A549 treated with Hydrocortisone at 1 μM for 4 hours (cell line): ENCODE results near the gene ZNF276. TPM values are rescaled to one million over a fixed set of nuclear protein-coding genes. Genes with fewer than 3 reads are reported as not detected.

Source experiments
- total RNA-seq: library from RNA; stranded (reverse); fragments of 200-300 nt; extraction: Qiagen RNA extraction; gene quantifications from 5 replicates; pipeline ENCODE4 v1.2.3, GENCODE V29; 2022

Gene ZNF276, protein sequence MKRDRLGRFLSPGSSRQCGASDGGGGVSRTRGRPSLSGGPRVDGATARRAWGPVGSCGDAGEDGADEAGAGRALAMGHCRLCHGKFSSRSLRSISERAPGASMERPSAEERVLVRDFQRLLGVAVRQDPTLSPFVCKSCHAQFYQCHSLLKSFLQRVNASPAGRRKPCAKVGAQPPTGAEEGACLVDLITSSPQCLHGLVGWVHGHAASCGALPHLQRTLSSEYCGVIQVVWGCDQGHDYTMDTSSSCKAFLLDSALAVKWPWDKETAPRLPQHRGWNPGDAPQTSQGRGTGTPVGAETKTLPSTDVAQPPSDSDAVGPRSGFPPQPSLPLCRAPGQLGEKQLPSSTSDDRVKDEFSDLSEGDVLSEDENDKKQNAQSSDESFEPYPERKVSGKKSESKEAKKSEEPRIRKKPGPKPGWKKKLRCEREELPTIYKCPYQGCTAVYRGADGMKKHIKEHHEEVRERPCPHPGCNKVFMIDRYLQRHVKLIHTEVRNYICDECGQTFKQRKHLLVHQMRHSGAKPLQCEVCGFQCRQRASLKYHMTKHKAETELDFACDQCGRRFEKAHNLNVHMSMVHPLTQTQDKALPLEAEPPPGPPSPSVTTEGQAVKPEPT
- total RNA-seq: 17.7 to 19.5 TPM (median 19.1 TPM) in 5 replicates

DNA sequence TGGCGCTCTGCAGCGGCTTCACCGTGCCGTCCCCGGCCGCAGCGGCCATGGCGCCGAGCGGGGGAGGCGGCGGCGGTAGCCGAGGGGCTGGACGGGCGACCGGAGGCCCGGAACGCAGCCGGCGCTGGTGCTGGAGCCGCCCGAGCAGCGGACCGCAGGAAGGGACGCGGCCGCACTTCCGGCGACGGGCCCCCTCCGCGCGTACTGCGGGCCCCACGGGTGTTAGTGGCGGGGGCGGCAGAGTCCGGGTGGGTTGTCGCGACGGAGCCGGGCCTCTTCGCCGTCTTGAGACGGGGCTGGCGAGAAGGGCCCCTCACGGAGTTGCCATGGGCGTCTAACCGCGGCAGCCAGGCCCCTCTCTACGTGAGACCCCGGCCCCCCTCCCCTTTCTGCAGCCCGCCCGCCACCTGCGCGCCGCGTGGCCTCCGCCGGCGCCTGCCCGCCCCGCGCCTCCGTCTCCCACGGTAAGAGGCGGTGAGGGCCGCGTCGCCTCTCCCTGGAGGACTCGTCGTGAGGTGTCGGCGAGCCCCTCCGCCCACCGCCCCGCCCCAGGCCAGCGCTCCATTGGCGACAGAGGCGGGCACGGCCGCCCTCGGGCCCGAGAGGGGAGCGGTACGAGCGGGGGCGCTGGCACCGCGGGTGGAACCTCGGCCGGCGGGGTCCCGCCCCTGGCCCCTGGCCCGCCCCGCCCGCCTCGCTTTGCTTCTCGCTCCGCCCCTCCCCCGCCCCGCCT, at the start of gene ZNF276, which contains the start of gene VPS9D1:
Gene ZNF276 (plus strand): TSS at position 725 of the 733 bp plus-strand sequence. CDS start 104 bp downstream, outside the sequence.
Gene VPS9D1 (minus strand): TSS at position 86 of the 733 bp plus-strand sequence. CDS start 37 bp downstream, at position 49.

DNA sequence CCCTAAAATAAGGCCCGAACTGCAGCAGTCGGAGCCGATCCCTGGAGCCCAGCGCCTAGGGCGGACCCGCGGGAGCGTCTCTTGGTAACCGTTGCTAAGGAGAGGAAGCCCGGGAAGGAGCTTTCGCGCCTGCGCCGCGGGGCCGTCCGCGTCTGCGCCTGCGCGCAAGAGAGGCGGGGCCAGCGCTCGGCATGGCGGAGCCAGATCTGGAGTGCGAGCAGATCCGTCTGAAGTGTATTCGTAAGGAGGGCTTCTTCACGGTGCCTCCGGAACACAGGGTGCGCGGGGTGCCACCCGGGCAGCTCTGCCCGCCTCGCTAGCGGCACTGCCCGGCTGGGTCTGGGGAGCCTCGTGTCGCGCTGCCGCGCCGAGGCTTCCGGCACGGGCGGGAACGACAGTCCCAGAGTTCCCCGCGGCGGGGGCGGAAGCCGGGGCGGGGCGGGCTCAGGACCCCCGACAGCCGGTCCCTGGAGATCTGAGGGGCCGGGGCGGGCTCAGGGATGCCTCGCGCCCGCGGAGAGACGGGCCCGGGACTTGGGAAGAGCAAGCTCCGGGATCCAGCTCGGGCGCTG, 34.7 kb upstream of the ZNF276 start, which contains the start of gene CDK10:
Gene CDK10 (plus strand): TSS at position 170 of the 572 bp plus-strand sequence. CDS start 22 bp downstream, at position 192.

GRCh38 chr16:89701425-89702406, 19.6 kb upstream of the ZNF276 start, which contains the start of gene SPATA2L:
TSS of gene SPATA2L (minus strand) at chr16:89701705. CDS start at chr16:89701232, 473 bp downstream.

Other genes starting within 250 kb of the ZNF276 start
- gene ANKRD11, start 231.0 kb upstream of the ZNF276 start, total RNA-seq: 108 to 117 TPM (median 114 TPM) in 5 replicates
- 103 to 121 TPM (median 106 TPM) in 5 replicates for gene SPG7, start 213.1 kb upstream of the ZNF276 start, total RNA-seq
- 3,013 to 4,261 TPM (median 4,123 TPM) in 5 replicates for gene RPL13, start 160.9 kb upstream of the ZNF276 start, total RNA-seq
- gene CPNE7, start 145.8 kb upstream of the ZNF276 start, total RNA-seq: 57.9 to 78.8 TPM (median 76.2 TPM) in 5 replicates
- gene DPEP1, start 107.9 kb upstream of the ZNF276 start, total RNA-seq: 0.64 to 1.4 TPM (median 1.1 TPM) in 5 replicates
- 89.6 to 119 TPM (median 92.0 TPM) in 5 replicates for gene CHMP1A, start 63.8 kb upstream of the ZNF276 start, total RNA-seq
- 12.0 to 17.5 TPM (median 16.5 TPM) in 5 replicates for gene SPATA33, start 63.7 kb upstream of the ZNF276 start, total RNA-seq
- 36.0 to 85.5 TPM (median 42.8 TPM) in 5 replicates for gene CDK10, start 34.8 kb upstream of the ZNF276 start, total RNA-seq
- 9.0 to 13.1 TPM (median 12.6 TPM) in 5 replicates for gene SPATA2L, start 19.8 kb upstream of the ZNF276 start, total RNA-seq
- 3.7 to 5.9 TPM (median 4.9 TPM) in 5 replicates for gene VPS9D1, start 639 bp upstream of the ZNF276 start, total RNA-seq
- 28.7 to 35.7 TPM (median 32.1 TPM) in 5 replicates for gene FANCA, start 95.1 kb downstream of the ZNF276 start, total RNA-seq
- 5.5 to 7.7 TPM (median 7.2 TPM) in 5 replicates for gene SPIRE2, start 106.9 kb downstream of the ZNF276 start, total RNA-seq
- 68.0 to 80.0 TPM (median 71.4 TPM) in 5 replicates for gene TCF25, start 152.1 kb downstream of the ZNF276 start, total RNA-seq
- gene MC1R, start 197.3 kb downstream of the ZNF276 start, total RNA-seq: 5.9 to 7.0 TPM (median 6.1 TPM) in 5 replicates
- gene TUBB3, start 201.8 kb downstream of the ZNF276 start, total RNA-seq: 209 to 251 TPM (median 243 TPM) in 5 replicates
- 96.9 to 119 TPM (median 110 TPM) in 5 replicates for gene DEF8, start 227.2 kb downstream of the ZNF276 start, total RNA-seq